Midbrain (tissue), 1 donor: Measurements from ENCODE around the gene COA7.

Source experiments
- DNase-seq: peaks from one replicate; lab custom pipeline; 2025; lab: John Stamatoyannopoulos, UW

Gene COA7

DNA sequence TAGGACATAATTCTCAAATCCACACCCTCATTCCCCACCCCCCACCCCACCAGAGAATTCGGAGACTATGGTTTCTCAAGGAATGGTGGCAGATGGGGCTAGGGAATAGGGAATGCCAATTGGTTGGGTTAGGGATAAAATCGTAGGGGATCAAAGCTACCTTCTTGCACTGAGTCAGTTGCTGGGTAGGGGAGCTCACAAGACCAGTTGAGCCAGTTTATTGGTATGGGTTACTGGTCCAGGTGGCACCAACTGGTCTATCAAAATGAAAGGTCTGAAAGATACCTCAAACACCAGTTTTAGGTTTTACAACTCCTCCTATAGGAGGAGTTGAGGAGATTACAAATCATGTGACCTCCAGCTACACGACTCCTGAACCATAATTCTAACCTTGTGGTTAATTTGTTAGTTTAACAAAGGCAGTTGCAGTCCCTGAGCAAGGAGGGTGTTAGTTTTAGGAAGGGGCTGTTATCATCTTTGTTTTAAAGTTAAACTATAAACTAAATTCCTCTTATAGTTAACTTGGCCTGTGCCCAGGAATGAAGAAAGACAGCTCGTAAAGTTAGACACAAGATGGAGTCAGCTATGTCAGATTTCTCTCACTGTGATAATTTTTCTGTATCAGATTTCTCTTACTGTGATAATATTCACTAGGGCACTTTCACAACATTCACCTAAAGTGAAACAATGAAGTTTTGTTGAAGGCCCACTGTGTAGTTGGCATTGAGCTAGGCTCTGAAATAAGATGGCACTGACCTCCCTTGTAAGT lies 62.6 kb downstream of the COA7 start:
- DNase-seq = no peak
